ENCODE data around the gene ZNF385D. TPM values are rescaled to one million over a fixed set of nuclear protein-coding genes. Genes with fewer than 3 reads are reported as not detected.
"Not testable (repeated sequence)": the region's sequence is repeated elsewhere in the genome, so short reads cannot be mapped to it uniquely, and the experiment has no call there.

ZNF385D gene
- total RNA-seq, 1 experiment from 2014 or later = not detected

- no TSS peak for BruUV-seq (replicated peaks)
- ChIA-PET CTCF (no interaction called here), POLR2A (no interaction called here), RAD21 (ENCODE audit: low non-redundant PET in 1 of 2, low total read pairs in 2 of 2, uncharacterized antibody in 2 of 2, unreplicated experiment in 2 of 2) (no interaction called here)
- no peak overlapping the region for H3K4me3 ChIP-seq (replicated peaks in 1 of 2; ENCODE audit: low read depth in 1 of 2, low read length in 2 of 2)
- H3K9me3 ChIP-seq (ENCODE audit: control insufficient read depth in 1 of 2, insufficient read depth in 1 of 2, low read depth in 1 of 2, low read length in 2 of 2) = peaks cover 1 to 8% of the 10 kb centered on the region in 2 experiments; a peak in 2 of 4 replicates
- no peaks in the 10 kb centered on the region for H3K9me2 ChIP-seq (ENCODE audit: insufficient read depth)
- H4K20me1 ChIP-seq (ENCODE audit: insufficient read depth) = no peaks in the 10 kb centered on the region
- H3K9ac ChIP-seq (ENCODE audit: low read length) = no peak overlapping the region
- no peaks in the 10 kb centered on the region for H3K4me1 ChIP-seq (ENCODE audit: control insufficient read depth in 1 of 2, insufficient read depth in 2 of 2, low read length in 2 of 2)
- no peak overlapping the region for H3K4me2 ChIP-seq (ENCODE audit: low read length)
- H3K27me3 ChIP-seq (ENCODE audit: insufficient read depth, low read length) = no peaks in the 10 kb centered on the region
- no peaks in the 10 kb centered on the region for H3K79me2 ChIP-seq (ENCODE audit: insufficient read depth, low read length)
- DNase-seq (ENCODE audit: low read depth, low spot score) (no peak), ATAC-seq (no peak)
- no peak overlapping the region for H2AFZ ChIP-seq (ENCODE audit: low read depth, low read length, poor library complexity, severe bottlenecking)
- H3K27ac ChIP-seq (ENCODE audit: low read depth, low read length) = no peak overlapping the region
- intact Hi-C loops (cut with micrococcal nuclease) = no loop called here
- H3K36me3 ChIP-seq (ENCODE audit: control insufficient read depth in 1 of 2, insufficient read depth in 2 of 2, low read length in 2 of 2) = no peaks in the 10 kb centered on the region
- no peak for TF ChIP-seq RAD21 (IDR thresholded peaks at IDR 0.05; ENCODE audit: low read depth)
- no peak for TF ChIP-seq EGR1 (IDR thresholded peaks at IDR 0.05; ENCODE audit: low read depth)
Measured at GRCh38 chr3:21500834-21501233, 250.2 kb downstream of the ZNF385D start.

GRCh38 chr3:21490671-21491070 is 260.3 kb downstream of the ZNF385D start:
- H2AFZ ChIP-seq (ENCODE audit: low read depth, low read length, poor library complexity, severe bottlenecking); H3K9me2 ChIP-seq (ENCODE audit: insufficient read depth); H3K36me3 ChIP-seq (ENCODE audit: control insufficient read depth in 1 of 2, insufficient read depth in 2 of 2, low read length in 2 of 2); POLR2A ChIA-PET; H3K27ac ChIP-seq (ENCODE audit: low read depth, low read length); H3K9ac ChIP-seq (ENCODE audit: low read length); H3K27me3 ChIP-seq (ENCODE audit: insufficient read depth, low read length); CTCF ChIA-PET; RAD21 ChIA-PET (ENCODE audit: low non-redundant PET in 1 of 2, low total read pairs in 2 of 2, uncharacterized antibody in 2 of 2, unreplicated experiment in 2 of 2); intact Hi-C loops (cut with micrococcal nuclease); H3K4me2 ChIP-seq (ENCODE audit: low read length); H3K4me3 ChIP-seq (replicated peaks in 1 of 2; ENCODE audit: low read depth in 1 of 2, low read length in 2 of 2); H3K4me1 ChIP-seq (ENCODE audit: control insufficient read depth in 1 of 2, insufficient read depth in 2 of 2, low read length in 2 of 2); H3K79me2 ChIP-seq (ENCODE audit: insufficient read depth, low read length); BruUV-seq (replicated peaks); H4K20me1 ChIP-seq (ENCODE audit: insufficient read depth); ATAC-seq; DNase-seq (ENCODE audit: low read depth, low spot score): not testable (repeated sequence)
- peaks cover 0 to 14% of the 10 kb centered on the region in 2 experiments; a peak in 2 of 4 replicates for H3K9me3 ChIP-seq (ENCODE audit: control insufficient read depth in 1 of 2, insufficient read depth in 1 of 2, low read depth in 1 of 2, low read length in 2 of 2)

- no peak overlapping the region for H3K9ac ChIP-seq (ENCODE audit: low read length)
- RAD21 ChIA-PET (ENCODE audit: low non-redundant PET in 1 of 2, low total read pairs in 2 of 2, uncharacterized antibody in 2 of 2, unreplicated experiment in 2 of 2) = no interaction called here
- intact Hi-C loops (cut with micrococcal nuclease) = no loop called here
- no peaks in the 10 kb centered on the region for H3K27me3 ChIP-seq (ENCODE audit: insufficient read depth, low read length)
- no peak overlapping the region for H3K27ac ChIP-seq (ENCODE audit: low read depth, low read length)
- BruUV-seq (replicated peaks) = no TSS peak
- H3K79me2 ChIP-seq (ENCODE audit: insufficient read depth, low read length) = no peaks in the 10 kb centered on the region
- H3K9me2 ChIP-seq (ENCODE audit: insufficient read depth) = no peaks in the 10 kb centered on the region
- no peaks in the 10 kb centered on the region for H4K20me1 ChIP-seq (ENCODE audit: insufficient read depth)
- no peak overlapping the region for H2AFZ ChIP-seq (ENCODE audit: low read depth, low read length, poor library complexity, severe bottlenecking)
- H3K4me2 ChIP-seq (ENCODE audit: low read length) = no peak overlapping the region
- no peaks in the 10 kb centered on the region for H3K36me3 ChIP-seq (ENCODE audit: control insufficient read depth in 1 of 2, insufficient read depth in 2 of 2, low read length in 2 of 2)
- H3K4me1 ChIP-seq (ENCODE audit: control insufficient read depth in 1 of 2, insufficient read depth in 2 of 2, low read length in 2 of 2) = no peaks in the 10 kb centered on the region
- ATAC-seq (no peak), DNase-seq (ENCODE audit: low read depth, low spot score) (no peak)
- H3K4me3 ChIP-seq (replicated peaks in 1 of 2; ENCODE audit: low read depth in 1 of 2, low read length in 2 of 2) = no peak overlapping the region
- POLR2A ChIA-PET = no interaction called here
- TF ChIP-seq SRF (IDR thresholded peaks at IDR 0.05; ENCODE audit: low read depth) (no peak), ATF3 (IDR thresholded peaks at IDR 0.05) (no peak), YY1 (IDR thresholded peaks at IDR 0.05; ENCODE audit: extremely low read depth, insufficient replicate concordance, low read depth, low read length) (no peak), CEBPB (IDR thresholded peaks at IDR 0.05; ENCODE audit: low read depth) (no peak)
- H3K9me3 ChIP-seq (ENCODE audit: control insufficient read depth in 1 of 2, insufficient read depth in 1 of 2, low read depth in 1 of 2, low read length in 2 of 2) = peaks cover 11 to 14% of the 10 kb centered on the region in 2 experiments; a peak in 3 of 4 replicates
- CTCF ChIA-PET = no interaction called here
Measured at GRCh38 chr3:21487520-21487919, 263.5 kb downstream of the ZNF385D start.

- POLR2A ChIA-PET; DNase-seq (ENCODE audit: low read depth, low spot score); H3K4me1 ChIP-seq (ENCODE audit: control insufficient read depth in 1 of 2, insufficient read depth in 2 of 2, low read length in 2 of 2); H3K27me3 ChIP-seq (ENCODE audit: insufficient read depth, low read length); H3K9ac ChIP-seq (ENCODE audit: low read length); H4K20me1 ChIP-seq (ENCODE audit: insufficient read depth); H3K27ac ChIP-seq (ENCODE audit: low read depth, low read length); H3K4me2 ChIP-seq (ENCODE audit: low read length); intact Hi-C loops (cut with micrococcal nuclease); RAD21 ChIA-PET (ENCODE audit: low non-redundant PET in 1 of 2, low total read pairs in 2 of 2, uncharacterized antibody in 2 of 2, unreplicated experiment in 2 of 2); H3K4me3 ChIP-seq (replicated peaks in 1 of 2; ENCODE audit: low read depth in 1 of 2, low read length in 2 of 2); H3K79me2 ChIP-seq (ENCODE audit: insufficient read depth, low read length); CTCF ChIA-PET; ATAC-seq; BruUV-seq (replicated peaks); H3K36me3 ChIP-seq (ENCODE audit: control insufficient read depth in 1 of 2, insufficient read depth in 2 of 2, low read length in 2 of 2); H2AFZ ChIP-seq (ENCODE audit: low read depth, low read length, poor library complexity, severe bottlenecking); H3K9me2 ChIP-seq (ENCODE audit: insufficient read depth): not testable (repeated sequence)
- peaks cover 11 to 14% of the 10 kb centered on the region in 2 experiments; a peak in 3 of 4 replicates for H3K9me3 ChIP-seq (ENCODE audit: control insufficient read depth in 1 of 2, insufficient read depth in 1 of 2, low read depth in 1 of 2, low read length in 2 of 2)
Measured at GRCh38 chr3:21486024-21486935, 264.7 kb downstream of the ZNF385D start.

Data from HCT116 (cell line).